HG03558 (cell line): ENCODE results near the gene PVALB.
"Not testable (repeated sequence)": the region's sequence is repeated elsewhere in the genome, so short reads cannot be mapped to it uniquely, and the experiment has no call there.

Source experiments
- ATAC-seq: cut with Tn5 transposase; IDR thresholded peaks from one replicate; pipeline ENCODE4 v1.9.1; 2021; ENCODE audit warnings: moderate number of reproducible peaks; ENCODE audit not compliant: unreplicated experiment; ENCODE audit errors: extremely low read depth

The PVALB gene

GRCh38 chr22:36760786-36761185, 56.0 kb downstream of the PVALB start:
- no peak for ATAC-seq

DNA sequence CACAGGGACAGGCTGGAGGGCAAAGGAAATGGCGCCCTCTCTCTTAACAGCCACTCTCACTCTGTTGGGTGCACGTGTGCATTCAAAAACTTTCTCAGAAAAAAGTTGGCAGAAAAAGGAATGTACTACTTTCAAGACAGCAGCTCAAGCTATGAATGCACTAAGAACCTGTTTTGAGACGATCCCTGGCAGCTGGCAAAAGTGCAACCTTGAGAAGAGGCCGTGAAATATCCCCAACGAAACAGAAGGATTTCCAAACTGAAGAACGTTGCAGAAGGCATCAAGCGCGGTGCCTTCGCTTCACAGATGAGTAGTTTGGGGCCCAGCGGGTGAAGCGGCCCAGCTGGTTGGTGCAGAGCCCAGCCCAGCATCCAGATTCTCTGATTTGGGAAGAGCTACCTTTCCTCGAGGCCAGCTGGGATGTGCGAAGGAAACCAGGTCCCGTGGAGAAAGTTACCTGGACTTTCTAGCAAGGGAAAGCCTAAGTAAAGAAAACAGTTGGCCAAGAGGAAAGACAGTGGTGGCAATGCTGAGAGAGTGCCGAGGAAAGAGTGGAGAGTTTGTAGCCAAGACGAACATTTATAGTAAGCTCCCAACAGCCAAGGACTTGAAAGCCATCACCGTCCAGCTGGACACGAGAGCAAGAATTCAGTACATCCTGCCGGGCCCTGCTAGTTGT, 57.2 kb downstream of the PVALB start:
- no peak for ATAC-seq

DNA sequence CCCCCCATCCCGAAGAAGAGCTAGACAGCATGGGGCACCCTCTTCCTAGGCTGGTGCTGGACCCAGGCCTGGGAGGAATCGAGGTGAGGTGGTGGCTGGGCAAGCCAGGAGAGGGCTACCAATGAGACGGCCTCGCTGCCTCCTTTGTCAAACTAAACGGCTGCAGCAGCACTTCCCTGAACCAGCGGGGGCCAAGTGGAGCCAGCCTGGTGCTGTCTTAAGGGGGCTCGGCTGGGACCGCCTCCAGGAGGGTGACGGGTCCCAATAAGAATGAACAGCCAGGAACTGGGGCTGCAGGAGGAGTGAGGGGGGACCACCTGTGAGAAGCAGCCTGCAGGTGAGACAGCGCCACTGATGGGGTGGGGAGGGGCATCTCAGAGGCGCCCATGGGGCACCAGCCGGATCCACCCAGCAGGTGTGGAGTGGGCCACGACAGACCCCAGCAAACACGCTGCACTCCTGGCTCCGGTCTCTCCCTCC, 58.0 kb downstream of the PVALB start:
- ATAC-seq = no peak

- ATAC-seq = no peak
These were observed 59.1 kb downstream of the PVALB start for GRCh38 chr22:36757668-36758211.

- ATAC-seq = no peak
These were observed 59.8 kb downstream of the PVALB start for GRCh38 chr22:36756746-36757655.

DNA sequence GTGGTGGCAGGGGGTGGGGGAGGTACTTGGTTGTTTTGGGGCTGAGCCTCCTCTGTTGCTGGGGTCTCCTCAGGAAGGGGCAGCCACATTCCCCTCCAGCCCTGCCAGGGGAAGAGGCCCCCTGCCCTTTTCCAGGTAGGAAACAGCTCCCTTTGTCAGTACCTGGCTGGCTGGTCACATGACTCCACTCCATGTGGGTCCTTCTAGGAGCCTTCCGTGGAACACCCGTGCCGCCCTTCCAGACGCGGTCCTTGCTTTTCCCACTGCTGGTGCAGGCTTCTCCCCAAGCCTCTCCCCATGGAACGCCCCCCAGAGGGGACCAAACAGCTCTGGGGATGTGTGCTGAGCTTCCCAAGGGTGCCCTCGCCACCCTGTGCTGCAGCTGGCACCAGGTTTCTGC, 60.8 kb downstream of the PVALB start:
- no peak for ATAC-seq

- no peak for ATAC-seq
These were observed 61.5 kb downstream of the PVALB start for GRCh38 chr22:36755316-36755715.

- ATAC-seq = not testable (repeated sequence)
These were observed 62.0 kb downstream of the PVALB start for GRCh38 chr22:36754881-36755280.

DNA sequence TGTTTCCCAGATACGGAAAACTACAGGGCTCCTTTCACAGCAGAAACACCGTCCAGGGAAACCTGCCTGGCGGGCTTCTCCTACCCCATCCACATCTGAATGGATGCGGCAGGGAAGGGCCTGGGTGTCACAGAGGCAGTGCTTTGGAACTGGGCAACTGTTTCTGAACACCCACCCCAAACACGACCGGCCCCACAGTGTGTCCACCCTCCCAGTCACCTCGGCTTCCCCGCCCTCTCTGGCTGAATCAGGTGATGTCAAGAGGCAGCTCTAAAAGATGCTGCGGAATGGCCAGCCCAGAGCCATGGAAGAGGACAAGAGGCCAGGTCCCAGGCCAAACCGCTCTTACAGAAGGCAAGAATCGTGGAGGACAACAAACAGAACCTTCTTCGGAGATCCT, 62.9 kb downstream of the PVALB start:
- ATAC-seq = no peak

DNA sequence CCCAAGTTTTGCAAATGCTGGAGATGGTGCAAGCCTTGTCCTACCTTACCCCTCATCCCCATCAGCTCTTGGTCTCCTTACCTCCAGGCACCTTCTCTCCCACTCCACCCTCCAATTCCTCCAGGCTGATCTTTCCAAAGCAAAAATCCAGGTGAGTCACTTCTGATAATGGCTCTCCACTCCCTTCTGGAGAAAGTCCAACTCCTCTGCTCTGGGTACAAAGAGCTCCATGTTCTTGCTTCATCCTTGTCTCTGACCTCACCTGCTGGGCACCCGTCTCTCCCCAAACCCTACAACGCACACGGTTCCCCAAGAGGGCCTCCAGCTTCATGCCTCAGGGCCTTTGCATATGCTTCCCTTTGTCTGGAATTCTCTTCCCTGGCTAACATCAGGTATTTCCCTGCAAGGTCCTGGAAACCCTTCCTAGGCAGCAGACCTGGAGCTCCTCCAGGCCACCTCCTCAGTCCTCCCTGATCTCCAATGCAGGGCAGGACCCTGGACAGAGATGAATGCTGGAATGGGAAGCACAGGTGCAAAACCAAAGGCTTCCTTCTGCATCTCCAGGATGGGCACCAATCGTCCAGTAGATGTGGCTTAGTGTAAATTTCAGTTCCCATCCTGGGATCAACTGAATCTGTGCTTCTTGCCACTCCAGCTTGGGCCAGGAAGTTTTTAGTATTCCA, 63.6 kb downstream of the PVALB start:
- no peak for ATAC-seq
